ENCODE measurements around the gene IFITM1. TPM values are rescaled to one million over a fixed set of nuclear protein-coding genes. Genes with fewer than 3 reads are reported as not detected.
"Not testable (repeated sequence)": the region's sequence is repeated elsewhere in the genome, so short reads cannot be mapped to it uniquely, and the experiment has no call there.

IFITM1 gene
- total RNA-seq, 1 experiment from 2014 or later = 544 TPM

GRCh38 chr11:317668-318404 lies 4.0 kb downstream of the IFITM1 start:
- 0 out of 2 replicates have a peak, but pooled peaks have one; percentile 27 for TF ChIP-seq ZMAT4 (CRISPR knock-in tag; IDR thresholded peaks at IDR 0.05)
- not testable (repeated sequence) for H3K27me3 Mint-ChIP-seq (ENCODE audit: low read depth); H3K9me3 Mint-ChIP-seq; ATAC-seq
- peak overlapping the region; percentile 75 for H3K4me3 Mint-ChIP-seq
- DNase-seq (ENCODE audit: low spot score) = peak; percentile 24
- peaks cover 29% of the 10 kb centered on the region for H3K4me1 Mint-ChIP-seq
- H3K36me3 Mint-ChIP-seq = peaks cover 11% of the 10 kb centered on the region
- POLR2A ChIA-PET = interaction anchor here (0.6 to 1.1 kb wide), 3 partner anchors 10 to 22 kb away, joined by 3 to 5 read pairs (median 3); partner anchors contain the start of gene IFITM2
- CTCF ChIA-PET = interaction anchor here (0.7 to 3.6 kb wide), 10 partner anchors 9 to 111 kb away, joined by 3 to 34 read pairs (median 7); partner anchors contain the start of genes BET1L, IFITM2 and RIC8A
- peak overlapping the region; percentile 96 for H3K27ac Mint-ChIP-seq

- H3K27ac Mint-ChIP-seq; H3K4me3 Mint-ChIP-seq; H3K9me3 Mint-ChIP-seq; H3K27me3 Mint-ChIP-seq (ENCODE audit: low read depth); DNase-seq (ENCODE audit: low spot score): not testable (repeated sequence)
- ChIA-PET CTCF (interaction anchor here (2.3 to 3.6 kb wide), 2 partner anchors 11 to 68 kb away, joined by 13 to 34 read pairs; partner anchors contain the start of gene IFITM2), POLR2A (interaction anchor here (0.6 to 0.9 kb wide), 2 partner anchors 13 to 37 kb away, joined by 3 read pairs; no protein-coding TSS in a partner anchor)
- H3K4me1 Mint-ChIP-seq = peaks cover 22% of the 10 kb centered on the region
- peaks cover 11% of the 10 kb centered on the region for H3K36me3 Mint-ChIP-seq
- peak; percentile 18 for ATAC-seq
These were observed 4.7 kb downstream of the IFITM1 start for GRCh38 chr11:318405-319120.

- not testable (repeated sequence) for H3K9me3 Mint-ChIP-seq; DNase-seq (ENCODE audit: low spot score); H3K36me3 Mint-ChIP-seq; H3K27me3 Mint-ChIP-seq (ENCODE audit: low read depth)
- Mint-ChIP-seq H3K27ac (peak overlapping the region; percentile 100), H3K4me1 (peaks cover 24% of the 10 kb centered on the region), H3K4me3 (peak overlapping the region; percentile 95)
- ChIA-PET CTCF (interaction anchor here (0.6 to 1.3 kb wide), 2 partner anchors 13 to 21 kb away, joined by 3 to 7 read pairs; no protein-coding TSS in a partner anchor), POLR2A (interaction anchor here (0.6 to 1.3 kb wide), 4 partner anchors 10 to 36 kb away, joined by 3 to 4 read pairs (median 3); no protein-coding TSS in a partner anchor)
- peak; percentile 20 for ATAC-seq
- TF ChIP-seq SP1 (CRISPR knock-in tag; conservative IDR thresholded peaks at IDR 0.05) = 0 out of 2 replicates have a peak, but pooled peaks have one; percentile 32
- 0 out of 2 replicates have a peak, but pooled peaks have one; percentile 37 for TF ChIP-seq KAT7 (CRISPR knock-in tag; IDR thresholded peaks at IDR 0.05; ENCODE audit: borderline replicate concordance)
These were observed 5.5 kb downstream of the IFITM1 start for GRCh38 chr11:319121-319887.

GRCh38 chr11:319888-320273 lies 6.0 kb downstream of the IFITM1 start:
- not testable (repeated sequence) for H3K9me3 Mint-ChIP-seq; H3K27me3 Mint-ChIP-seq (ENCODE audit: low read depth); DNase-seq (ENCODE audit: low spot score); H3K36me3 Mint-ChIP-seq
- H3K4me3 Mint-ChIP-seq = peak overlapping the region; percentile 95
- ATAC-seq = peak; percentile 6; the same call in 1 of the 2 replicates
- POLR2A ChIA-PET = interaction anchor here (0.9 to 1.3 kb wide), 2 partner anchors 11 to 36 kb away, joined by 3 read pairs; no protein-coding TSS in a partner anchor
- CTCF ChIA-PET = interaction anchor here (0.6 to 1.3 kb wide), 2 partner anchors 14 to 20 kb away, joined by 3 to 7 read pairs; no protein-coding TSS in a partner anchor
- H3K4me1 Mint-ChIP-seq = peaks cover 30% of the 10 kb centered on the region
- peak overlapping the region; percentile 100 for H3K27ac Mint-ChIP-seq

GRCh38 chr11:324156-324555 lies 10.3 kb downstream of the IFITM1 start:
- ATAC-seq (no peak), DNase-seq (ENCODE audit: low spot score) (no peak)
- Mint-ChIP-seq H3K9me3 (peaks cover 2% of the 10 kb centered on the region), H3K36me3 (no peaks in the 10 kb centered on the region), H3K27me3 (ENCODE audit: low read depth) (no peaks in the 10 kb centered on the region), H3K4me3 (no peak overlapping the region), H3K27ac (peak overlapping the region; percentile 73; the same call in 1 of the 2 replicates), H3K4me1 (peaks cover 34% of the 10 kb centered on the region)
- ChIA-PET POLR2A (no interaction called here), CTCF (interaction anchor here (0.7 kb wide), 1 partner anchor 73 kb away, joined by 3 read pairs; no protein-coding TSS in a partner anchor)
- TF ChIP-seq ZNF263 (CRISPR knock-in tag; IDR thresholded peaks at IDR 0.05; ENCODE audit: low read depth) (no peak), ZNF138 (CRISPR knock-in tag; conservative IDR thresholded peaks at IDR 0.05) (no peak), PRRX2 (CRISPR knock-in tag; IDR thresholded peaks at IDR 0.05) (no peak), SP1 (CRISPR knock-in tag; conservative IDR thresholded peaks at IDR 0.05) (no peak), ZNF219 (CRISPR knock-in tag; IDR thresholded peaks at IDR 0.05; ENCODE audit: borderline replicate concordance) (no peak), ESRRA (CRISPR knock-in tag; IDR thresholded peaks at IDR 0.05; ENCODE audit: borderline replicate concordance) (no peak), HMGXB4 (CRISPR knock-in tag; IDR thresholded peaks at IDR 0.05) (no peak), MAX (CRISPR knock-in tag; IDR thresholded peaks at IDR 0.05) (no peak), SOX15 (CRISPR knock-in tag; IDR thresholded peaks at IDR 0.05) (no peak), ZNF671 (CRISPR knock-in tag; IDR thresholded peaks at IDR 0.05) (no peak), CTCF (IDR thresholded peaks at IDR 0.05) (no peak)
